Tibial artery (tissue), 4 donors: Measurements from ENCODE around the gene AP3B2.

Experiments used
- DNase-seq, 2 donors: peaks; one replicate each; pipeline ENCODE4 v3.0.0-alpha.2; 2019
- H3K27ac ChIP-seq, 2 donors: fragments of 200-600 bp; sonication (generic) in 1 of 2; 1 replicate in 1 of 2; 2 replicates in 1 of 2; pipeline ENCODE4 v1.5.1; 2018 to 2019; ENCODE audit warnings: mild to moderate bottlenecking in 1 of 2
- H3K27me3 ChIP-seq, 2 donors: fragments of 200-600 bp; sonication (generic) in 1 of 2; one replicate each; pipeline versions ENCODE4 v1.5.1 to v1.6.0; 2016 to 2019
- H3K36me3 ChIP-seq, 3 donors: fragments of 200-600 bp; sonication (generic) in 2 of 3; one replicate each; pipeline ENCODE4 v1.5.1; 2016 to 2019; ENCODE audit warnings: mild to moderate bottlenecking in 2 of 3
- H3K4me1 ChIP-seq, 4 donors: fragments of 200-600 bp; sonication (generic) in 2 of 4; 1 replicate in 3 of 4; 2 replicates in 1 of 4; pipeline ENCODE4 v1.5.1; 2016 to 2019
- H3K4me3 ChIP-seq, 2 donors: fragments of 200-600 bp; sonication (generic) in 1 of 2; 1 replicate in 1 of 2; 2 replicates in 1 of 2; pipeline ENCODE4 v1.5.1; 2018 to 2019; ENCODE audit warnings: mild to moderate bottlenecking in 2 of 2
- H3K9me3 ChIP-seq, 3 donors: fragments of 200-600 bp; sonication (generic) in 1 of 3; one replicate each; pipeline ENCODE4 v1.5.1; 2016 to 2019
- CTCF ChIP-seq, 2 experiments: fragments of 200-600 bp in 1 of 2; fragments of 450-650 bp in 1 of 2; IDR thresholded peaks; one replicate each; pipeline ENCODE4 v1.5.1; 2017 to 2019; ENCODE audit warnings: antibody characterized with exemption in 2 of 2, mild to moderate bottlenecking in 1 of 2, moderate library complexity in 1 of 2
- intact Hi-C: fragments of 100-400 bp; cut with DNase I; formaldehyde crosslinking; loops from one replicate; pipeline ENCODE4 v1.15.0; 2023; ENCODE audit warnings: low total_unique reads

Gene AP3B2

GRCh38 chr15:82642656-82643055 lies 67.0 kb downstream of the AP3B2 start:
- H3K4me1 ChIP-seq, result peaks cover 0 to 17% (median 15%) of the 10 kb centered on the region in 4 donors
- H3K4me3 ChIP-seq, result no peak overlapping the region
- H3K27ac ChIP-seq, result no peak overlapping the region
- no peak for DNase-seq
- no peak for TF ChIP-seq CTCF (IDR thresholded peaks at IDR 0.05)
- peaks cover 0 to 37% of the 10 kb centered on the region in 2 donors for H3K27me3 ChIP-seq
- H3K9me3 ChIP-seq, result no peaks in the 10 kb centered on the region
- no peaks in the 10 kb centered on the region for H3K36me3 ChIP-seq
- intact Hi-C loops, result loop anchor here (10.0 kb wide), 1 partner anchor 98 kb away; the partner anchor contains the start of gene RPS17

- no peak for DNase-seq
- no peak overlapping the region for H3K4me3 ChIP-seq
- no peak for TF ChIP-seq CTCF (IDR thresholded peaks at IDR 0.05)
- H3K4me1 ChIP-seq, result peaks cover 0 to 3% (median 3%) of the 10 kb centered on the region in 4 donors
- H3K36me3 ChIP-seq, result no peaks in the 10 kb centered on the region
- intact Hi-C loops, result loop anchor here (10.0 kb wide), 1 partner anchor 96 kb away; the partner anchor contains the start of gene RPS17
- no peak overlapping the region for H3K27ac ChIP-seq
- H3K9me3 ChIP-seq, result no peaks in the 10 kb centered on the region
- peaks cover 0 to 23% of the 10 kb centered on the region in 2 donors for H3K27me3 ChIP-seq
These were observed 68.4 kb downstream of the AP3B2 start for GRCh38 chr15:82641129-82641798.

GRCh38 chr15:82640672-82641071 lies 69.0 kb downstream of the AP3B2 start:
- intact Hi-C loops, result loop anchor here (10.0 kb wide), 1 partner anchor 96 kb away; the partner anchor contains the start of gene RPS17
- H3K9me3 ChIP-seq, result no peaks in the 10 kb centered on the region
- H3K4me3 ChIP-seq, result no peak overlapping the region
- TF ChIP-seq CTCF (IDR thresholded peaks at IDR 0.05), result no peak
- H3K4me1 ChIP-seq, result no peaks in the 10 kb centered on the region
- peaks cover 0 to 17% of the 10 kb centered on the region in 2 donors for H3K27me3 ChIP-seq
- H3K36me3 ChIP-seq, result no peaks in the 10 kb centered on the region
- H3K27ac ChIP-seq, result no peak overlapping the region
- no peak for DNase-seq

GRCh38 chr15:82635798-82636197 lies 73.9 kb downstream of the AP3B2 start:
- H3K9me3 ChIP-seq, result no peaks in the 10 kb centered on the region
- no peak overlapping the region for H3K4me3 ChIP-seq
- intact Hi-C loops, result no loop called here
- peaks cover 0 to 5% of the 10 kb centered on the region in 2 donors for H3K27me3 ChIP-seq
- DNase-seq, result no peak
- no peaks in the 10 kb centered on the region for H3K36me3 ChIP-seq
- TF ChIP-seq CTCF (IDR thresholded peaks at IDR 0.05), result no peak
- H3K27ac ChIP-seq, result no peak overlapping the region
- no peaks in the 10 kb centered on the region for H3K4me1 ChIP-seq

- no peak overlapping the region for H3K27ac ChIP-seq
- no peaks in the 10 kb centered on the region for H3K4me1 ChIP-seq
These were observed 79.6 kb downstream of the AP3B2 start for GRCh38 chr15:82630033-82630432.

More at GRCh38 chr15:82630033-82630432, 79.6 kb downstream of the AP3B2 start:
- intact Hi-C loops, result no loop called here
- Histone ChIP-seq H3K4me3 (no peak overlapping the region), H3K36me3 (no peaks in the 10 kb centered on the region), H3K9me3 (no peaks in the 10 kb centered on the region), H3K27me3 (no peaks in the 10 kb centered on the region)
- no peak for DNase-seq
- no peak for TF ChIP-seq CTCF (IDR thresholded peaks at IDR 0.05)
